CD4-positive, alpha-beta T cell treated with Interleukin-6 at 100 ng/mL for 8 hours (primary cell): ENCODE measurements around the gene PCBP4.

Experiments
- DNase-seq: peaks from one replicate; pipeline ENCODE4 v3.0.0-alpha.2; 2020; ENCODE audit warnings: mixed read lengths, low spot score

PCBP4 gene

GRCh38 chr3:51967384-51968169, at the start of gene PCBP4:
Gene PCBP4, minus strand, starts transcription at chr3:51967454. Its CDS starts 6,214 bp downstream, at chr3:51961240.
- DNase-seq = peak; percentile 27

GRCh38 chr3:52015438-52016228, 48.4 kb upstream of the PCBP4 start:
- DNase-seq = no peak

GRCh38 chr3:52014613-52015012, 47.4 kb upstream of the PCBP4 start:
- DNase-seq = no peak

GRCh38 chr3:52013802-52014598, 46.7 kb upstream of the PCBP4 start:
- no peak for DNase-seq

- no peak for DNase-seq
Measured at GRCh38 chr3:52012699-52013098, 45.4 kb upstream of the PCBP4 start.

GRCh38 chr3:52010431-52010830, 43.2 kb upstream of the PCBP4 start:
- no peak for DNase-seq

- DNase-seq = no peak
Measured at GRCh38 chr3:52007291-52007690, 40.0 kb upstream of the PCBP4 start.

- no peak for DNase-seq
Measured at GRCh38 chr3:52006820-52007133, 39.5 kb upstream of the PCBP4 start.

- DNase-seq = no peak
Measured at GRCh38 chr3:52006017-52006819, 39.0 kb upstream of the PCBP4 start.

GRCh38 chr3:52005571-52005986, 38.3 kb upstream of the PCBP4 start:
- no peak for DNase-seq

- DNase-seq = no peak
Measured at GRCh38 chr3:52004906-52005395, 37.7 kb upstream of the PCBP4 start.

- DNase-seq = no peak
Measured at GRCh38 chr3:52004163-52004787, 37.0 kb upstream of the PCBP4 start.

GRCh38 chr3:52002748-52003147, 35.5 kb upstream of the PCBP4 start:
- no peak for DNase-seq

- DNase-seq = peak; percentile 80
Measured at GRCh38 chr3:52001443-52001974, 34.3 kb upstream of the PCBP4 start.

GRCh38 chr3:51999846-52000245, 32.6 kb upstream of the PCBP4 start:
- DNase-seq = no peak

GRCh38 chr3:51998774-51999173, 31.5 kb upstream of the PCBP4 start:
- DNase-seq = no peak

GRCh38 chr3:51997935-51998596, 30.8 kb upstream of the PCBP4 start:
- DNase-seq = no peak

GRCh38 chr3:51997172-51997571, 29.9 kb upstream of the PCBP4 start:
- no peak for DNase-seq

- peak; percentile 93 for DNase-seq
Measured at GRCh38 chr3:51995346-51996163, 28.3 kb upstream of the PCBP4 start, which contains the start of gene RPL29. Gene RPL29, minus strand, starts transcription at chr3:51995895. Its CDS starts 434 bp downstream, at chr3:51995461.
